Liver (tissue), 3 donors: ENCODE results near the gene EMILIN3.

ENCODE experiments used
- EGR1 ChIP-seq, 2 donors: IDR thresholded peaks; 2 replicates each; pipeline ENCODE4 v1.6.1; 2016 to 2018; ENCODE audit warnings: antibody characterized with exemption in 2 of 2, low read depth in 2 of 2
- GABPA ChIP-seq, 2 donors: IDR thresholded peaks in 1 of 2; conservative IDR thresholded peaks in 1 of 2; 2 replicates each; pipeline ENCODE4 v1.6.1; 2016; ENCODE audit warnings: antibody characterized with exemption in 2 of 2, mild to moderate bottlenecking in 1 of 2, moderate library complexity in 1 of 2
- HNF4G ChIP-seq: IDR thresholded peaks from 2 replicates; pipeline ENCODE4 v1.6.1; 2016; ENCODE audit warnings: antibody characterized with exemption
- NR2F2 ChIP-seq: IDR thresholded peaks from 2 replicates; pipeline ENCODE4 v1.6.1; 2016; ENCODE audit warnings: antibody characterized with exemption
- RAD21 ChIP-seq, 2 donors: IDR thresholded peaks; 2 replicates each; pipeline ENCODE4 v1.6.1; 2016; ENCODE audit warnings: antibody characterized with exemption in 2 of 2, mild to moderate bottlenecking in 2 of 2
- SP1 ChIP-seq: IDR thresholded peaks from 2 replicates; pipeline ENCODE4 v1.6.1; 2018; ENCODE audit warnings: antibody characterized with exemption, mild to moderate bottlenecking
- TAF1 ChIP-seq: conservative IDR thresholded peaks from 2 replicates; pipeline ENCODE4 v1.6.1; 2016; ENCODE audit warnings: antibody characterized with exemption, mild to moderate bottlenecking
- YY1 ChIP-seq: IDR thresholded peaks from 2 replicates; pipeline ENCODE4 v1.6.1; 2016; ENCODE audit warnings: antibody characterized with exemption, mild to moderate bottlenecking
- ZBTB33 ChIP-seq: IDR thresholded peaks from 2 replicates; pipeline ENCODE4 v1.6.1; 2016; ENCODE audit warnings: antibody characterized with exemption
- TF ChIP-seq, protein P1 (sequence below): fragments of 150-350 bp; IDR thresholded peaks from 2 replicates; pipeline ENCODE4 v1.5.1; 2017; ENCODE audit warnings: improper control_type of control experiment, low read depth, low read length; ENCODE audit not compliant: missing input control
- TF ChIP-seq, protein P2 (sequence below): IDR thresholded peaks from 2 replicates; pipeline ENCODE4 v1.6.1; 2016; ENCODE audit warnings: antibody characterized with exemption
- TF ChIP-seq, protein P3 (sequence below): IDR thresholded peaks from 2 replicates; pipeline ENCODE4 v1.6.1; 2016; ENCODE audit warnings: antibody characterized with exemption, mild to moderate bottlenecking
- donor health status: healthy.
- donor health status: healthy.

- TF ChIP-seq, protein P1, sequence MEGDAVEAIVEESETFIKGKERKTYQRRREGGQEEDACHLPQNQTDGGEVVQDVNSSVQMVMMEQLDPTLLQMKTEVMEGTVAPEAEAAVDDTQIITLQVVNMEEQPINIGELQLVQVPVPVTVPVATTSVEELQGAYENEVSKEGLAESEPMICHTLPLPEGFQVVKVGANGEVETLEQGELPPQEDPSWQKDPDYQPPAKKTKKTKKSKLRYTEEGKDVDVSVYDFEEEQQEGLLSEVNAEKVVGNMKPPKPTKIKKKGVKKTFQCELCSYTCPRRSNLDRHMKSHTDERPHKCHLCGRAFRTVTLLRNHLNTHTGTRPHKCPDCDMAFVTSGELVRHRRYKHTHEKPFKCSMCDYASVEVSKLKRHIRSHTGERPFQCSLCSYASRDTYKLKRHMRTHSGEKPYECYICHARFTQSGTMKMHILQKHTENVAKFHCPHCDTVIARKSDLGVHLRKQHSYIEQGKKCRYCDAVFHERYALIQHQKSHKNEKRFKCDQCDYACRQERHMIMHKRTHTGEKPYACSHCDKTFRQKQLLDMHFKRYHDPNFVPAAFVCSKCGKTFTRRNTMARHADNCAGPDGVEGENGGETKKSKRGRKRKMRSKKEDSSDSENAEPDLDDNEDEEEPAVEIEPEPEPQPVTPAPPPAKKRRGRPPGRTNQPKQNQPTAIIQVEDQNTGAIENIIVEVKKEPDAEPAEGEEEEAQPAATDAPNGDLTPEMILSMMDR = no peak
- no peak for TF ChIP-seq ZBTB33
- TF ChIP-seq EGR1 (IDR thresholded peaks at IDR 0.05; ENCODE audit: low read depth in 2 of 2) = no peak
- TF ChIP-seq HNF4G = no peak
- TF ChIP-seq GABPA (IDR thresholded peaks at IDR 0.05 in 1 of 2, conservative IDR thresholded peaks at IDR 0.05 in 1 of 2) = no peak
- TF ChIP-seq TAF1 = no peak
- TF ChIP-seq, protein P2, sequence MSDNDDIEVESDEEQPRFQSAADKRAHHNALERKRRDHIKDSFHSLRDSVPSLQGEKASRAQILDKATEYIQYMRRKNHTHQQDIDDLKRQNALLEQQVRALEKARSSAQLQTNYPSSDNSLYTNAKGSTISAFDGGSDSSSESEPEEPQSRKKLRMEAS = no peak
- TF ChIP-seq SP1 = no peak
- TF ChIP-seq NR2F2 = no peak
- no peak for TF ChIP-seq RAD21 (IDR thresholded peaks at IDR 0.05)
- TF ChIP-seq YY1 = no peak
- TF ChIP-seq, protein P3, sequence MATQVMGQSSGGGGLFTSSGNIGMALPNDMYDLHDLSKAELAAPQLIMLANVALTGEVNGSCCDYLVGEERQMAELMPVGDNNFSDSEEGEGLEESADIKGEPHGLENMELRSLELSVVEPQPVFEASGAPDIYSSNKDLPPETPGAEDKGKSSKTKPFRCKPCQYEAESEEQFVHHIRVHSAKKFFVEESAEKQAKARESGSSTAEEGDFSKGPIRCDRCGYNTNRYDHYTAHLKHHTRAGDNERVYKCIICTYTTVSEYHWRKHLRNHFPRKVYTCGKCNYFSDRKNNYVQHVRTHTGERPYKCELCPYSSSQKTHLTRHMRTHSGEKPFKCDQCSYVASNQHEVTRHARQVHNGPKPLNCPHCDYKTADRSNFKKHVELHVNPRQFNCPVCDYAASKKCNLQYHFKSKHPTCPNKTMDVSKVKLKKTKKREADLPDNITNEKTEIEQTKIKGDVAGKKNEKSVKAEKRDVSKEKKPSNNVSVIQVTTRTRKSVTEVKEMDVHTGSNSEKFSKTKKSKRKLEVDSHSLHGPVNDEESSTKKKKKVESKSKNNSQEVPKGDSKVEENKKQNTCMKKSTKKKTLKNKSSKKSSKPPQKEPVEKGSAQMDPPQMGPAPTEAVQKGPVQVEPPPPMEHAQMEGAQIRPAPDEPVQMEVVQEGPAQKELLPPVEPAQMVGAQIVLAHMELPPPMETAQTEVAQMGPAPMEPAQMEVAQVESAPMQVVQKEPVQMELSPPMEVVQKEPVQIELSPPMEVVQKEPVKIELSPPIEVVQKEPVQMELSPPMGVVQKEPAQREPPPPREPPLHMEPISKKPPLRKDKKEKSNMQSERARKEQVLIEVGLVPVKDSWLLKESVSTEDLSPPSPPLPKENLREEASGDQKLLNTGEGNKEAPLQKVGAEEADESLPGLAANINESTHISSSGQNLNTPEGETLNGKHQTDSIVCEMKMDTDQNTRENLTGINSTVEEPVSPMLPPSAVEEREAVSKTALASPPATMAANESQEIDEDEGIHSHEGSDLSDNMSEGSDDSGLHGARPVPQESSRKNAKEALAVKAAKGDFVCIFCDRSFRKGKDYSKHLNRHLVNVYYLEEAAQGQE = no peak
These were observed 9.0 kb downstream of the EMILIN3 start for GRCh38 chr20:41357424-41358163.
